Tibial nerve (tissue), 4 donors: ENCODE data around the gene MGLL. TPM values are rescaled to one million over a fixed set of nuclear protein-coding genes. Genes with fewer than 3 reads are reported as not detected.

Source experiments
- DNase-seq, 2 donors: peaks; one replicate each; pipeline ENCODE4 v3.0.0-alpha.2; 2019; ENCODE audit warnings: low spot score in 2 of 2
- H3K27ac ChIP-seq, 4 donors: fragments of 200-600 bp; sonication (generic) in 3 of 4; one replicate each; pipeline ENCODE4 v1.5.1; 2017 to 2019; ENCODE audit warnings: mild to moderate bottlenecking in 1 of 4
- H3K27me3 ChIP-seq, 2 donors: fragments of 200-600 bp; sonication (generic) in 1 of 2; one replicate each; pipeline versions ENCODE4 v1.5.1 to v1.6.0; 2017 to 2019
- H3K36me3 ChIP-seq, 3 donors: fragments of 200-600 bp; sonication (generic); one replicate each; pipeline ENCODE4 v1.5.1; 2018 to 2019
- H3K4me1 ChIP-seq, 4 donors: fragments of 200-600 bp; sonication (generic) in 3 of 4; one replicate each; pipeline ENCODE4 v1.5.1; 2017 to 2019
- H3K4me3 ChIP-seq, 4 donors: fragments of 200-600 bp; sonication (generic) in 3 of 4; one replicate each; pipeline ENCODE4 v1.5.1; 2017 to 2019; ENCODE audit warnings: mild to moderate bottlenecking in 1 of 4, moderate library complexity in 1 of 4
- H3K9me3 ChIP-seq, 4 donors: fragments of 200-600 bp; sonication (generic) in 3 of 4; one replicate each; pipeline ENCODE4 v1.5.1; 2017 to 2019
- CTCF ChIP-seq, 5 experiments: fragments of 200-600 bp in 3 of 5; fragments of 450-650 bp in 2 of 5; sonication (generic) in 3 of 5; IDR thresholded peaks; one replicate each; pipeline ENCODE4 v1.5.1; 2016 to 2019; ENCODE audit warnings: antibody characterized with exemption in 5 of 5, mild to moderate bottlenecking in 3 of 5, moderate library complexity in 2 of 5
- EP300 ChIP-seq, 2 donors: sonication (generic); formaldehyde crosslinking; IDR thresholded peaks; one replicate each; pipeline ENCODE4 v1.6.1; 2017; ENCODE audit warnings: antibody characterized with exemption in 2 of 2, mild to moderate bottlenecking in 1 of 2
- POLR2A ChIP-seq, 2 donors: fragments of 450-650 bp; IDR thresholded peaks; one replicate each; pipeline ENCODE4 v1.6.1; 2017; ENCODE audit warnings: antibody characterized with exemption in 2 of 2, mild to moderate bottlenecking in 2 of 2, moderate library complexity in 2 of 2
- WGBS, 2 donors: methylation state at CpG; one replicate each; pipeline ENCODE4 v1.1.5; 2018; 5-methylcytosine and 5-hydroxymethylcytosine counted together
- total RNA-seq, 4 donors: library from RNA; depleted of rRNA; stranded (reverse); fragments of >200 nt; gene quantifications; one replicate each; pipeline ENCODE4 v1.1.0, GENCODE V29; 2016

The MGLL gene
- total RNA-seq, 4 donors from 2014 or later = 67.5 to 96.6 (median 86.1) TPM

DNA sequence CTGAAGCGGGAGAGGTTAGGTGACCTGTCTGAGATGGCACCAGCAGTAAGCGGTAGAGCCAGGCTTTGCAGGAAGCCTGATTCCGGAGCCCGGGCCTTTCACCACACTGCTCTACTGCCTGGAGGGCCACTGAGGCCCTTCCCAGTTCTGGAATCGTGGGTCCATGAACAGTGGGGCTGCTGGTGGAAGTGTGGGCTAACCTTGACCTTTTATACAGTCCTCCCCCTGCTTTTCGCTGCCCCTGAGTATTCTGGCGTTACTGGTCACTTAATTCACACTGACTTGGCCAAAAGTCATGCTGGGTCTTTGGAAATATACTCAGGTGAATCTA is 152.1 kb downstream of the MGLL start:
- no peak for DNase-seq
- Histone ChIP-seq H3K27me3 (no peaks in the 10 kb centered on the region), H3K4me3 (no peak overlapping the region), H3K9me3 (no peaks in the 10 kb centered on the region), H3K36me3 (peaks cover 0 to 6% (median 0%) of the 10 kb centered on the region in 3 donors), H3K4me1 (peaks cover 0 to 27% (median 18%) of the 10 kb centered on the region in 4 donors), H3K27ac (no peak overlapping the region)
- WGBS, 2 donors = 90 to 91% methylated on average over 7 of the region's 7 CpGs
- no peak for TF ChIP-seq POLR2A (IDR thresholded peaks at IDR 0.05)

- Histone ChIP-seq H3K27me3 (no peaks in the 10 kb centered on the region), H3K4me3 (no peak overlapping the region), H3K9me3 (no peaks in the 10 kb centered on the region), H3K27ac (no peak overlapping the region), H3K36me3 (peaks cover 0 to 4% (median 0%) of the 10 kb centered on the region in 3 donors), H3K4me1 (peaks cover 0 to 22% (median 18%) of the 10 kb centered on the region in 4 donors)
- TF ChIP-seq CTCF (IDR thresholded peaks at IDR 0.05) = no peak
- no peak for TF ChIP-seq EP300 (IDR thresholded peaks at IDR 0.05)
- no peak for TF ChIP-seq POLR2A (IDR thresholded peaks at IDR 0.05)
- DNase-seq = no peak
- 91 to 95% methylated on average over 11 to 14 of the region's 14 CpGs for WGBS, 2 donors
Observed at GRCh38 chr3:127669541-127670228, 152.6 kb downstream of the MGLL start.

DNA sequence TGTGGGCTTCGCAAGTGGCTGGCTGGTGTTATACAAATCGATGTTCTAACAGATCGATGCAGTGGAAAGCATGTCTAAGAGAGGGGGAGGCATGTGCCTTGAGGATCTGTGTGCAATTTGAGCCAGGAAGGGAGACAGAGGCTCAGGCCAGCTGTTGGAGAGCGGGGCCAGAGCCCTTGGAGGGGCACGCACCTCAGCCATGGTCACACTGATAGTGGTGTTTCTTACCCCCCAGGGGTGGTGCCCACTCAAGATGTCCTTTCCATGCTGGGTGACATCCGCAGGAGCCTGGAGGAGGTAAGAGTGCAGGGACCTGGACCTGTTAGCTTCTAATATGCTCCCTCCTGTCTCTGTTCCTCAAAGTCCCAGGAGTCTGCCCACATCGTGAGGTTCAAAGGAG is 153.4 kb downstream of the MGLL start:
- no peaks in the 10 kb centered on the region for H3K36me3 ChIP-seq
- H3K27ac ChIP-seq = no peak overlapping the region
- peaks cover 0 to 14% (median 12%) of the 10 kb centered on the region in 4 donors for H3K4me1 ChIP-seq
- TF ChIP-seq EP300 (IDR thresholded peaks at IDR 0.05) = no peak
- TF ChIP-seq CTCF (IDR thresholded peaks at IDR 0.05) = no peak
- TF ChIP-seq POLR2A (IDR thresholded peaks at IDR 0.05) = no peak
- H3K27me3 ChIP-seq = no peaks in the 10 kb centered on the region
- H3K4me3 ChIP-seq = no peak overlapping the region
- 91% methylated on average over 7 of the region's 7 CpGs for whole genome bisulfite sequencing, 2 donors
- no peaks in the 10 kb centered on the region for H3K9me3 ChIP-seq
- DNase-seq = no peak

DNA sequence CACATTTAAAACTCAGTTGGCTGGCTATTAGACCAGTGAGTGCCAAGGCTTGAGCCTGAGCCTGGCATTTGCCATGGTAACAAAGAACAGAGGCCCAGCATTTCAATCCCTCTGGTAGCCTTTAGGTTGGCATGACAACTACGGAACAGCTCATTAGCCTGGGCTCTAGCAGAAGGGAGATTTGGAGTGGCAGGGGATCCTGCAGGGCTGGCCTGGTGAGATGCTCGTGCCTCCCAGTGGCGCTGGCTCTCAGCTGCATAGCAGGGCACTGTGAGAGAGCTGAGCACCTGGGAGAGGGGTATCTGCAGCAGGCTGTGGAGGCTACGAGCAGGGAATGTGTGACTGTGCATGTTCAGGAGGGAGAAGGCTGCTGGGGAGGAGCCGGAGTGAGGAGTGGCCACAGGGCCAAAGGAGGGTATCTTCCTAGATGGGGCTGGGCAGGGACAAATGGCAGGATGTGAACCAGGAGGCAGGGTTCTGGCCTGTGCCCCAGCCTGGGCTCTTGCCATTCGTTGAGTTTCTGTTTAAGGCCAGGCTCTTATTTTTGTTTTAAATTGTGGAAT is 155.1 kb downstream of the MGLL start:
- WGBS, 2 donors = 77 to 80% methylated on average over 6 of the region's 6 CpGs
- Histone ChIP-seq H3K36me3 (no peaks in the 10 kb centered on the region), H3K27me3 (no peaks in the 10 kb centered on the region), H3K27ac (no peak overlapping the region), H3K9me3 (no peaks in the 10 kb centered on the region), H3K4me3 (no peak overlapping the region), H3K4me1 (peaks cover 0 to 9% (median 7%) of the 10 kb centered on the region in 4 donors)
- DNase-seq = no peak
- no peak for TF ChIP-seq EP300 (IDR thresholded peaks at IDR 0.05)
- no peak for TF ChIP-seq POLR2A (IDR thresholded peaks at IDR 0.05)
- no peak for TF ChIP-seq CTCF (IDR thresholded peaks at IDR 0.05)

- Histone ChIP-seq H3K27me3 (no peaks in the 10 kb centered on the region), H3K9me3 (no peaks in the 10 kb centered on the region), H3K4me1 (peaks cover 0 to 8% (median 4%) of the 10 kb centered on the region in 4 donors), H3K36me3 (no peaks in the 10 kb centered on the region), H3K27ac (no peak overlapping the region), H3K4me3 (no peak overlapping the region)
- no peak for DNase-seq
- TF ChIP-seq POLR2A (IDR thresholded peaks at IDR 0.05) (no peak), CTCF (IDR thresholded peaks at IDR 0.05) (no peak), EP300 (IDR thresholded peaks at IDR 0.05) (no peak)
- 65 to 80% methylated on average over 1 to 2 of the region's 2 CpGs for WGBS, 2 donors
Observed at GRCh38 chr3:127666676-127667075, 155.6 kb downstream of the MGLL start.
